ENCODE data around the gene GOLGA8S.

- TF ChIP-seq EZH2 (IDR thresholded peaks at IDR 0.05; ENCODE audit: borderline replicate concordance, insufficient read depth, low read depth, low read length, poor library complexity, severe bottlenecking): no peak
- TF ChIP-seq, protein P1, sequence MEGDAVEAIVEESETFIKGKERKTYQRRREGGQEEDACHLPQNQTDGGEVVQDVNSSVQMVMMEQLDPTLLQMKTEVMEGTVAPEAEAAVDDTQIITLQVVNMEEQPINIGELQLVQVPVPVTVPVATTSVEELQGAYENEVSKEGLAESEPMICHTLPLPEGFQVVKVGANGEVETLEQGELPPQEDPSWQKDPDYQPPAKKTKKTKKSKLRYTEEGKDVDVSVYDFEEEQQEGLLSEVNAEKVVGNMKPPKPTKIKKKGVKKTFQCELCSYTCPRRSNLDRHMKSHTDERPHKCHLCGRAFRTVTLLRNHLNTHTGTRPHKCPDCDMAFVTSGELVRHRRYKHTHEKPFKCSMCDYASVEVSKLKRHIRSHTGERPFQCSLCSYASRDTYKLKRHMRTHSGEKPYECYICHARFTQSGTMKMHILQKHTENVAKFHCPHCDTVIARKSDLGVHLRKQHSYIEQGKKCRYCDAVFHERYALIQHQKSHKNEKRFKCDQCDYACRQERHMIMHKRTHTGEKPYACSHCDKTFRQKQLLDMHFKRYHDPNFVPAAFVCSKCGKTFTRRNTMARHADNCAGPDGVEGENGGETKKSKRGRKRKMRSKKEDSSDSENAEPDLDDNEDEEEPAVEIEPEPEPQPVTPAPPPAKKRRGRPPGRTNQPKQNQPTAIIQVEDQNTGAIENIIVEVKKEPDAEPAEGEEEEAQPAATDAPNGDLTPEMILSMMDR (IDR thresholded peaks at IDR 0.05): no peak
These were observed 40.6 kb downstream of the GOLGA8S start for GRCh38 chr15:23395030-23395692.

Measured in B cell (primary cell).